Vagina (tissue), 2 donors: ENCODE data around the gene FAM9C.

Experiments
- CTCF ChIP-seq, 3 experiments: fragments of 450-650 bp in 2 of 3; fragments of 200-600 bp in 1 of 3; sonication (generic) in 1 of 3; IDR thresholded peaks; one replicate each; pipeline ENCODE4 v1.5.1; 2017 to 2019; ENCODE audit warnings: antibody characterized with exemption in 3 of 3, mild to moderate bottlenecking in 2 of 3, moderate library complexity in 2 of 3
- POLR2A ChIP-seq, 2 donors: fragments of 450-650 bp; IDR thresholded peaks; one replicate each; pipeline ENCODE4 v1.6.1; 2017; ENCODE audit warnings: antibody characterized with exemption in 2 of 2, mild to moderate bottlenecking in 2 of 2, moderate library complexity in 2 of 2

GRCh38 chrX:13043138-13043537, 1.3 kb downstream of the FAM9C start:
- TF ChIP-seq CTCF (IDR thresholded peaks at IDR 0.05) (no peak), POLR2A (IDR thresholded peaks at IDR 0.05) (no peak)
